HepG2 (cell line): ENCODE measurements around the gene LDLRAD3. TPM values are rescaled to one million over a fixed set of nuclear protein-coding genes. Genes with fewer than 3 reads are reported as not detected.

ENCODE experiments used
- ATAC-seq: fragments of 200-7000 bp; cut with Tn5 transposase; 3 replicates; pipeline ENCODE4 v1.9.1; 2020; ENCODE audit warnings: mild to moderate bottlenecking, moderate library complexity
- BruUV-seq: library from RNA; stranded (reverse); fragments of 400-500 nt; replicated peaks from 2 replicates; lab custom pipeline; 2021; lab: Mats Ljungman, UMichigan
- CTCF ChIA-PET: fragments of 300-600 bp; formaldehyde crosslinking; extraction: SDS; loops from one replicate; lab custom pipeline; 2021; ENCODE audit warnings: low total read pairs, inconsistent platforms, low intra/inter-chr PET ratio; lab: Yijun Ruan, JAX
- POLR2A ChIA-PET: fragments of 350-600 bp; sonication (Branson Sonifier 250); formaldehyde crosslinking; loops from one replicate; lab custom pipeline; 2020; ENCODE audit warnings: antibody characterized with exemption, inconsistent platforms; lab: Yijun Ruan, JAX
- DNase-seq: peaks from one replicate; pipeline ENCODE4 v3.0.0-alpha.2; 2015; ENCODE audit warnings: low spot score
- FAIRE-seq: peaks from 3 replicates; lab custom pipeline; 2011; peaks lifted over from hg19 to GRCh38; lab: Jason Lieb, UNC
- H2AFZ ChIP-seq: one replicate; pipeline ENCODE4 v1.6.1; 2011; ENCODE audit warnings: low read length, inconsistent platforms
- H3K27ac ChIP-seq: fragments of 300-600 bp; 3 replicates; pipeline ENCODE4 v1.8.0; 2011; ENCODE audit warnings: mixed run types, mild to moderate bottlenecking, mixed read lengths, low read length, inconsistent platforms; ENCODE audit not compliant: insufficient read depth; ENCODE audit errors: extremely low read length
- H3K27me3 ChIP-seq, 2 experiments: fragments of 200-600 bp in 1 of 2; 2 replicates in 1 of 2; 3 replicates in 1 of 2; pipeline versions ENCODE4 v1.6.0 to v1.8.0; 2011; ENCODE audit warnings: low read length in 2 of 2, mild to moderate bottlenecking in 2 of 2, moderate library complexity in 2 of 2, inconsistent platforms in 1 of 2; ENCODE audit not compliant: insufficient read depth in 2 of 2, control insufficient read depth in 1 of 2
- H3K36me3 ChIP-seq, 2 experiments: fragments of 200-600 bp in 1 of 2; replicated peaks in 1 of 2; 2 replicates in 1 of 2; 3 replicates in 1 of 2; pipeline versions ENCODE4 v1.5.1 to v1.8.0; 2011; ENCODE audit warnings: low read length in 2 of 2, inconsistent platforms in 1 of 2; ENCODE audit not compliant: insufficient read depth in 2 of 2, control insufficient read depth in 1 of 2
- H3K4me1 ChIP-seq: 2 replicates; pipeline ENCODE4 v1.5.1; 2012; ENCODE audit warnings: low read length, inconsistent platforms; ENCODE audit not compliant: insufficient read depth
- H3K4me2 ChIP-seq: 2 replicates; pipeline ENCODE4 v1.6.0; 2011; ENCODE audit warnings: low read depth, low read length, inconsistent platforms
- H3K4me3 ChIP-seq, 3 experiments: fragments of 200-600 bp in 1 of 3; sonication (generic), shearing (Covaris generic) in 1 of 3; replicated peaks in 1 of 3; 2 replicates each; pipeline ENCODE4 v1.5.1; 2011 to 2016; ENCODE audit warnings: low read length in 3 of 3, inconsistent platforms in 2 of 3, low read depth in 2 of 3, mild to moderate bottlenecking in 2 of 3, control low read depth in 1 of 3, mixed read lengths in 1 of 3; ENCODE audit not compliant: insufficient read depth in 1 of 3
- H3K79me2 ChIP-seq: one replicate; pipeline ENCODE4 v1.6.1; 2011; ENCODE audit warnings: low read length, inconsistent platforms; ENCODE audit not compliant: insufficient read depth
- H3K9ac ChIP-seq: 2 replicates; pipeline ENCODE4 v1.6.0; 2011; ENCODE audit warnings: mild to moderate bottlenecking, low read depth, low read length, inconsistent platforms; ENCODE audit not compliant: insufficient read depth
- H3K9me3 ChIP-seq: 2 replicates; pipeline ENCODE4 v1.5.1; 2012; ENCODE audit warnings: mild to moderate bottlenecking, low read length
- H4K20me1 ChIP-seq: 2 replicates; pipeline ENCODE4 v1.6.0; 2011; ENCODE audit warnings: inconsistent platforms, mild to moderate bottlenecking, low read length, moderate library complexity; ENCODE audit not compliant: insufficient read depth
- ATF4 ChIP-seq, 2 experiments: fragments of 450-650 bp in 1 of 2; sonication (generic) in 1 of 2; formaldehyde crosslinking; IDR thresholded peaks; 2 replicates each; pipeline versions ENCODE4 v1.5.0 to v1.8.0; 2020 to 2022; ENCODE audit warnings: mild to moderate bottlenecking in 1 of 2, missing genetic modification reagents in 1 of 2
- DDIT3 ChIP-seq: sonication (generic); formaldehyde crosslinking; IDR thresholded peaks from 2 replicates; pipeline ENCODE4 v1.4.0; 2020; ENCODE audit warnings: mild to moderate bottlenecking, missing genetic modification reagents
- GATA4 ChIP-seq: sonication (generic); IDR thresholded peaks from 2 replicates; pipeline ENCODE4 v1.6.1; 2016; ENCODE audit warnings: antibody characterized with exemption, low read depth, borderline replicate concordance
- GATAD1 ChIP-seq: IDR thresholded peaks from 2 replicates; pipeline ENCODE4 v1.6.1; 2016; ENCODE audit warnings: missing genetic modification reagents, missing compliant biosample characterization
- GFI1 ChIP-seq: sonication (generic); formaldehyde crosslinking; IDR thresholded peaks from 2 replicates; pipeline ENCODE4 v1.5.0; 2020; ENCODE audit warnings: missing genetic modification reagents, mild to moderate bottlenecking, borderline replicate concordance
- HCFC1 ChIP-seq: fragments of 150-350 bp; IDR thresholded peaks from 2 replicates; pipeline ENCODE4 v1.6.1; 2014; ENCODE audit warnings: low read depth, low read length
- HOXA3 ChIP-seq: sonication (generic); formaldehyde crosslinking; IDR thresholded peaks from 2 replicates; pipeline ENCODE4 v1.5.0; 2020; ENCODE audit warnings: missing genetic modification reagents
- HOXD1 ChIP-seq: sonication (generic); formaldehyde crosslinking; IDR thresholded peaks from 2 replicates; pipeline ENCODE4 v1.5.0; 2020; ENCODE audit warnings: missing genetic modification reagents
- IRX3 ChIP-seq: sonication (generic); formaldehyde crosslinking; IDR thresholded peaks from 2 replicates; pipeline ENCODE4 v1.8.1; 2023; ENCODE audit warnings: mild to moderate bottlenecking, low read depth, missing genetic modification reagents, borderline replicate concordance
- KDM6A ChIP-seq: IDR thresholded peaks from 2 replicates; pipeline ENCODE4 v1.6.1; 2016; ENCODE audit warnings: low read depth
- RAD21 ChIP-seq: fragments of 450-650 bp; formaldehyde crosslinking; IDR thresholded peaks from 2 replicates; pipeline ENCODE4 v1.5.0; 2020; ENCODE audit warnings: mild to moderate bottlenecking
- RARG ChIP-seq: sonication (generic); formaldehyde crosslinking; IDR thresholded peaks from 2 replicates; pipeline ENCODE4 v1.4.0; 2020; ENCODE audit warnings: low read depth, mild to moderate bottlenecking, missing genetic modification reagents
- RORA ChIP-seq: sonication (generic); formaldehyde crosslinking; IDR thresholded peaks from 2 replicates; pipeline ENCODE4 v1.5.0; 2020; ENCODE audit warnings: mild to moderate bottlenecking, missing genetic modification reagents, moderate library complexity
- SIN3B ChIP-seq: fragments of 150-350 bp; IDR thresholded peaks from 2 replicates; pipeline ENCODE4 v1.6.1; 2014; ENCODE audit warnings: low read length
- ZGPAT ChIP-seq: IDR thresholded peaks from 2 replicates; pipeline ENCODE4 v1.6.1; 2016; ENCODE audit warnings: mild to moderate bottlenecking
- ZNF207 ChIP-seq: fragments of 450-650 bp; IDR thresholded peaks from 2 replicates; pipeline ENCODE4 v1.6.1; 2016; ENCODE audit warnings: antibody characterized with exemption, borderline replicate concordance
- ZNF550 ChIP-seq: sonication (generic); formaldehyde crosslinking; IDR thresholded peaks from 2 replicates; pipeline ENCODE4 v1.4.0; 2020; ENCODE audit warnings: mild to moderate bottlenecking, missing genetic modification reagents, borderline replicate concordance
- ZSCAN22 ChIP-seq: sonication (generic); formaldehyde crosslinking; IDR thresholded peaks from 2 replicates; pipeline ENCODE4 v1.4.0; 2020; ENCODE audit warnings: mild to moderate bottlenecking, missing genetic modification reagents
- ZSCAN9 ChIP-seq: IDR thresholded peaks from 2 replicates; pipeline ENCODE4 v1.6.1; 2016; ENCODE audit warnings: borderline replicate concordance
- WGBS: methylation state at CpG from one replicate; pipeline ENCODE4 v1.1.6; 2017; ENCODE audit warnings: low lambda C conversion rate; 5-methylcytosine and 5-hydroxymethylcytosine counted together
- in situ Hi-C: cut with HindIII; loops from 2 replicates; pipeline ENCODE4 v1.10.0; 2017; ENCODE audit warnings: low pct_unique_long_range_greater_than_20kb; ENCODE audit not compliant: extremely low pct_ligation_motif_present
- intact Hi-C: fragments of 100-400 bp; cut with micrococcal nuclease; formaldehyde crosslinking; loops from one replicate; pipeline ENCODE4 v1.10.0; 2022; ENCODE audit not compliant: unreplicated experiment
- polyA plus RNA-seq, 8 experiments: library from polyadenylated mRNA; depleted of rRNA in 3 of 8; stranded (reverse) in 7 of 8; unstranded in 1 of 8; fragments of >200 nt; fragmentation: Illumina TruSeq in 4 of 8; extraction: Trizol in 4 of 8; gene quantifications; 2 replicates each; pipeline versions ENCODE4 v1.2.1 to v1.2.3, GENCODE V29; 2011 to 2016; ENCODE audit warnings: low read depth in 4 of 8, missing spikeins in 1 of 8, mixed read lengths in 1 of 8; ENCODE audit not compliant: insufficient read depth in 1 of 8
- total RNA-seq, 5 experiments: library from RNA; depleted of rRNA; stranded (reverse); fragments of >200 nt; fragmentation: Illumina TruSeq; extraction: Trizol; gene quantifications; 2 replicates each; pipeline ENCODE4 v1.2.3, GENCODE V29; 2016; ENCODE audit warnings: low read depth in 1 of 5

LDLRAD3 gene
- total and polyA plus RNA-seq, 2 of the 13 experiments (the other 11 are each of a cell fraction or from before 2014, with no cell fraction given): 0.50 to 0.60 TPM

GRCh38 chr11:36026315-36026968 lies 82.6 kb downstream of the LDLRAD3 start:
- Histone ChIP-seq H3K27ac (no peak overlapping the region), H3K27me3 (peaks cover 0 to 5% of the 10 kb centered on the region in 2 experiments; a peak in 1 of 5 replicates), H3K79me2 (no peaks in the 10 kb centered on the region), H2AFZ (no peak overlapping the region), H3K4me2 (no peak overlapping the region), H3K36me3 (no peaks in the 10 kb centered on the region), H3K4me1 (no peaks in the 10 kb centered on the region), H3K9ac (no peak overlapping the region)
- ATAC-seq (no peak), FAIRE-seq (no peak), DNase-seq (no peak)
- CTCF ChIA-PET: no interaction called here
- BruUV-seq: no TSS peak
- WGBS: 26% methylated on average over 4 of the region's 6 CpGs
- in situ Hi-C loops (no loop called here), intact Hi-C loops (no loop called here)
- POLR2A ChIA-PET: no interaction called here
- no peak for TF ChIP-seq IRX3 (CRISPR knock-in tag)
- TF ChIP-seq SIN3B: no peak
- TF ChIP-seq GFI1 (CRISPR knock-in tag): no peak
- TF ChIP-seq DDIT3: no peak
- TF ChIP-seq ATF4 (CRISPR knock-in tag; IDR thresholded peaks at IDR 0.05): no peak
- TF ChIP-seq GATAD1 (CRISPR knock-in tag): no peak
- TF ChIP-seq ZNF550: no peak
- TF ChIP-seq HOXD1: no peak
- no peak for TF ChIP-seq GATA4
- TF ChIP-seq ZSCAN9: no peak
- no peak for TF ChIP-seq HCFC1
- TF ChIP-seq KDM6A (CRISPR knock-in tag): no peak
- no peak for TF ChIP-seq RORA (CRISPR knock-in tag)
- TF ChIP-seq HOXA3 (CRISPR knock-in tag): no peak
- no peak for TF ChIP-seq ZSCAN22 (CRISPR knock-in tag)
- TF ChIP-seq ZNF207: no peak
- no peak for TF ChIP-seq ZGPAT (CRISPR knock-in tag)
- TF ChIP-seq RAD21: no peak
- TF ChIP-seq RARG (CRISPR knock-in tag): no peak
- TF ChIP-seq, all 625 proteins: peak for 0
- no peaks in the 10 kb centered on the region for H3K9me3 ChIP-seq
- H4K20me1 ChIP-seq: no peaks in the 10 kb centered on the region
- H3K4me3 ChIP-seq: no peak overlapping the region
